Heart left ventricle (tissue), 13 donors: ENCODE results near the gene FRMD1.

Experiments
- CTCF ChIP-seq, 12 donors: fragments of 200-600 bp; sonication (generic) in 4 of 12; IDR thresholded peaks; one replicate each; pipeline versions ENCODE4 v1.5.0 to v1.8.0; 2018 to 2022; ENCODE audit warnings: antibody characterized with exemption in 12 of 12, mild to moderate bottlenecking in 5 of 12
- POLR2A ChIP-seq, 2 donors: fragments of 450-650 bp; IDR thresholded peaks; one replicate each; pipeline ENCODE4 v1.6.1; 2017; ENCODE audit warnings: antibody characterized with exemption in 2 of 2, mild to moderate bottlenecking in 2 of 2, moderate library complexity in 2 of 2
- donor health status: ischemic (EF 13 %, LVEDD 7.1; RV severe dilation, severe dysfunction).
- donor health status: DM: no; HTN: yes; CAD: no.
- donor health status: DM: no; HTN: no; CAD: no.
- donor health status: ischemic (EF 25% LVEDD 6.9; RV normal size, moderate dysfunction).
- donor health status: ischemic (EF 25% LVEDD 5.7; RV mildly dilated, moderate dysfunction).
- donor health status: ischemic (EF 35%, LVEDD 5.7; RV mildly dilated, moderate dysfunction).
- donor health status: nonischemic (EF 11% LVEDD 7.7; RV severe dilation, severe dysfunction).
- donor health status: DM: yes; HTN: yes; CAD: no.
- donor health status: PGD.
- donor health status: ischemic (EF 29% LVEDD 5.4; RV normal size, mild dysfunction).
- donor health status: nonischemic (EF 23%, LVEDD 6.1; RV moderate dilation, normal function).

GRCh38 chr6:168097621-168098430 is 18.8 kb upstream of the FRMD1 start:
- TF ChIP-seq POLR2A (IDR thresholded peaks at IDR 0.05): no peak
- no peak for TF ChIP-seq CTCF (IDR thresholded peaks at IDR 0.05)
